ENCODE data around the gene ACBD3.

ACBD3 gene

DNA sequence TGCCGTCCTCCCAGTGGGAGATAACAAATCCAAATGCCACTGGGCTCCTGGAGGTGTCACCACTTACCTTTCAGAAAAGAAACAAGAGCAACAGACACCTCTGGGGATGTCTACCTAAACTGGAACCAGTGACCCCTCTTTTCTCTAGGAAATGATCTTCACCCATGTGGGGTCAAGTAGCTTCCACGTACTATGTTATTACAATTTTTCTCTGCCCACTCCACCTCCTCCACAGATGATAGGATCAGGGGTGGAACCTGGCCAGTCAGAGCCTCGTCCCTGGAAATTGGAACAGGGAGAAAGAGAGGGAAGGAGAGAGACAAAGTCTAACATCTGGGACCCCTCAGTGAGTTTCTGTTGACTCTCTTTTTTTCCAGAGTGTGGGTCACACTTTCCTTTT is 73.9 kb downstream of the ACBD3 start:
- ATAC-seq: no peak
- no peak for TF ChIP-seq ZNF565 (CRISPR knock-in tag; conservative IDR thresholded peaks at IDR 0.05; ENCODE audit: low read depth)
- TF ChIP-seq, protein P1, sequence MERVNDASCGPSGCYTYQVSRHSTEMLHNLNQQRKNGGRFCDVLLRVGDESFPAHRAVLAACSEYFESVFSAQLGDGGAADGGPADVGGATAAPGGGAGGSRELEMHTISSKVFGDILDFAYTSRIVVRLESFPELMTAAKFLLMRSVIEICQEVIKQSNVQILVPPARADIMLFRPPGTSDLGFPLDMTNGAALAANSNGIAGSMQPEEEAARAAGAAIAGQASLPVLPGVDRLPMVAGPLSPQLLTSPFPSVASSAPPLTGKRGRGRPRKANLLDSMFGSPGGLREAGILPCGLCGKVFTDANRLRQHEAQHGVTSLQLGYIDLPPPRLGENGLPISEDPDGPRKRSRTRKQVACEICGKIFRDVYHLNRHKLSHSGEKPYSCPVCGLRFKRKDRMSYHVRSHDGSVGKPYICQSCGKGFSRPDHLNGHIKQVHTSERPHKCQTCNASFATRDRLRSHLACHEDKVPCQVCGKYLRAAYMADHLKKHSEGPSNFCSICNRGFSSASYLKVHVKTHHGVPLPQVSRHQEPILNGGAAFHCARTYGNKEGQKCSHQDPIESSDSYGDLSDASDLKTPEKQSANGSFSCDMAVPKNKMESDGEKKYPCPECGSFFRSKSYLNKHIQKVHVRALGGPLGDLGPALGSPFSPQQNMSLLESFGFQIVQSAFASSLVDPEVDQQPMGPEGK (CRISPR knock-in tag; IDR thresholded peaks at IDR 0.05; ENCODE audit: borderline replicate concordance): no peak
- no peak for TF ChIP-seq ZFP3 (CRISPR knock-in tag; IDR thresholded peaks at IDR 0.05)
- no peak for TF ChIP-seq TOX (CRISPR knock-in tag; IDR thresholded peaks at IDR 0.05; ENCODE audit: borderline replicate concordance)
- TF ChIP-seq, protein P2, sequence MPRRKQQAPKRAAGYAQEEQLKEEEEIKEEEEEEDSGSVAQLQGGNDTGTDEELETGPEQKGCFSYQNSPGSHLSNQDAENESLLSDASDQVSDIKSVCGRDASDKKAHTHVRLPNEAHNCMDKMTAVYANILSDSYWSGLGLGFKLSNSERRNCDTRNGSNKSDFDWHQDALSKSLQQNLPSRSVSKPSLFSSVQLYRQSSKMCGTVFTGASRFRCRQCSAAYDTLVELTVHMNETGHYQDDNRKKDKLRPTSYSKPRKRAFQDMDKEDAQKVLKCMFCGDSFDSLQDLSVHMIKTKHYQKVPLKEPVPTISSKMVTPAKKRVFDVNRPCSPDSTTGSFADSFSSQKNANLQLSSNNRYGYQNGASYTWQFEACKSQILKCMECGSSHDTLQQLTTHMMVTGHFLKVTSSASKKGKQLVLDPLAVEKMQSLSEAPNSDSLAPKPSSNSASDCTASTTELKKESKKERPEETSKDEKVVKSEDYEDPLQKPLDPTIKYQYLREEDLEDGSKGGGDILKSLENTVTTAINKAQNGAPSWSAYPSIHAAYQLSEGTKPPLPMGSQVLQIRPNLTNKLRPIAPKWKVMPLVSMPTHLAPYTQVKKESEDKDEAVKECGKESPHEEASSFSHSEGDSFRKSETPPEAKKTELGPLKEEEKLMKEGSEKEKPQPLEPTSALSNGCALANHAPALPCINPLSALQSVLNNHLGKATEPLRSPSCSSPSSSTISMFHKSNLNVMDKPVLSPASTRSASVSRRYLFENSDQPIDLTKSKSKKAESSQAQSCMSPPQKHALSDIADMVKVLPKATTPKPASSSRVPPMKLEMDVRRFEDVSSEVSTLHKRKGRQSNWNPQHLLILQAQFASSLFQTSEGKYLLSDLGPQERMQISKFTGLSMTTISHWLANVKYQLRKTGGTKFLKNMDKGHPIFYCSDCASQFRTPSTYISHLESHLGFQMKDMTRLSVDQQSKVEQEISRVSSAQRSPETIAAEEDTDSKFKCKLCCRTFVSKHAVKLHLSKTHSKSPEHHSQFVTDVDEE (CRISPR knock-in tag; IDR thresholded peaks at IDR 0.05): no peak
- TF ChIP-seq PPARA (CRISPR knock-in tag; IDR thresholded peaks at IDR 0.05; ENCODE audit: borderline replicate concordance): no peak
- TF ChIP-seq ZC3H10 (CRISPR knock-in tag; IDR thresholded peaks at IDR 0.05): no peak
- TF ChIP-seq SNAI2 (CRISPR knock-in tag; IDR thresholded peaks at IDR 0.05): no peak
- no peak for TF ChIP-seq GLIS3 (CRISPR knock-in tag; IDR thresholded peaks at IDR 0.05)

DNA sequence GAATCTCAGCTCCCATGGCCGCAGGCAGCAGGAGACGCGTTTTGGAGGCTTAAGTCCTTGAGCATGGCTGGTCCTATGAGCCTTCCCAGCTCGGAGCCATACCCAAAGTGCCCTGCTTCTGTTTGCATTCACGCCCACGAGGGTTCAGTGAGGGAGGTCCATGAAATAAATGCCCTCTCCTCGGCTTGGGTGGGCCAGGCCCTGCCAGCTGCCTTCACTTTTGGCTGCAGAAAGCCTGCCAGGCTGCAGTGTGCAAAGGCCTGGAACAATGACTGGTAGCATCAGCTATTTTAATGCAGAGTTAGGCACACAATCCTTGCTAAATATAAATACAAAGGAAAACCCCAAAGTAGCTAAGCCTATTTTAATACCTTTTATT is 74.7 kb downstream of the ACBD3 start:
- TF ChIP-seq ISL1 (CRISPR knock-in tag; IDR thresholded peaks at IDR 0.05) (no peak), ZFP30 (CRISPR knock-in tag; IDR thresholded peaks at IDR 0.05) (no peak), TCF4 (CRISPR knock-in tag; IDR thresholded peaks at IDR 0.05; ENCODE audit: borderline replicate concordance) (no peak), ZNF8 (CRISPR knock-in tag; IDR thresholded peaks at IDR 0.05) (no peak), SNAI2 (CRISPR knock-in tag; IDR thresholded peaks at IDR 0.05) (no peak), ZFP3 (CRISPR knock-in tag; IDR thresholded peaks at IDR 0.05) (no peak), OSR1 (CRISPR knock-in tag; IDR thresholded peaks at IDR 0.05) (no peak), TOX (CRISPR knock-in tag; IDR thresholded peaks at IDR 0.05; ENCODE audit: borderline replicate concordance) (no peak), PPARA (CRISPR knock-in tag; IDR thresholded peaks at IDR 0.05; ENCODE audit: borderline replicate concordance) (no peak), ESRRG (CRISPR knock-in tag; IDR thresholded peaks at IDR 0.05) (no peak), ZNF565 (CRISPR knock-in tag; conservative IDR thresholded peaks at IDR 0.05; ENCODE audit: low read depth) (no peak), BACH2 (CRISPR knock-in tag; IDR thresholded peaks at IDR 0.05; ENCODE audit: borderline replicate concordance) (no peak), RARB (CRISPR knock-in tag; IDR thresholded peaks at IDR 0.05) (no peak)
- TF ChIP-seq, protein P1 (CRISPR knock-in tag; IDR thresholded peaks at IDR 0.05; ENCODE audit: borderline replicate concordance): no peak
- TF ChIP-seq, protein P3, sequence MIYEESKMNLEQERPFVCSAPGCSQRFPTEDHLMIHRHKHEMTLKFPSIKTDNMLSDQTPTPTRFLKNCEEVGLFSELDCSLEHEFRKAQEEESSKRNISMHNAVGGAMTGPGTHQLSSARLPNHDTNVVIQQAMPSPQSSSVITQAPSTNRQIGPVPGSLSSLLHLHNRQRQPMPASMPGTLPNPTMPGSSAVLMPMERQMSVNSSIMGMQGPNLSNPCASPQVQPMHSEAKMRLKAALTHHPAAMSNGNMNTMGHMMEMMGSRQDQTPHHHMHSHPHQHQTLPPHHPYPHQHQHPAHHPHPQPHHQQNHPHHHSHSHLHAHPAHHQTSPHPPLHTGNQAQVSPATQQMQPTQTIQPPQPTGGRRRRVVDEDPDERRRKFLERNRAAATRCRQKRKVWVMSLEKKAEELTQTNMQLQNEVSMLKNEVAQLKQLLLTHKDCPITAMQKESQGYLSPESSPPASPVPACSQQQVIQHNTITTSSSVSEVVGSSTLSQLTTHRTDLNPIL (CRISPR knock-in tag; IDR thresholded peaks at IDR 0.05; ENCODE audit: low read depth): no peak
- TF ChIP-seq, protein P4, sequence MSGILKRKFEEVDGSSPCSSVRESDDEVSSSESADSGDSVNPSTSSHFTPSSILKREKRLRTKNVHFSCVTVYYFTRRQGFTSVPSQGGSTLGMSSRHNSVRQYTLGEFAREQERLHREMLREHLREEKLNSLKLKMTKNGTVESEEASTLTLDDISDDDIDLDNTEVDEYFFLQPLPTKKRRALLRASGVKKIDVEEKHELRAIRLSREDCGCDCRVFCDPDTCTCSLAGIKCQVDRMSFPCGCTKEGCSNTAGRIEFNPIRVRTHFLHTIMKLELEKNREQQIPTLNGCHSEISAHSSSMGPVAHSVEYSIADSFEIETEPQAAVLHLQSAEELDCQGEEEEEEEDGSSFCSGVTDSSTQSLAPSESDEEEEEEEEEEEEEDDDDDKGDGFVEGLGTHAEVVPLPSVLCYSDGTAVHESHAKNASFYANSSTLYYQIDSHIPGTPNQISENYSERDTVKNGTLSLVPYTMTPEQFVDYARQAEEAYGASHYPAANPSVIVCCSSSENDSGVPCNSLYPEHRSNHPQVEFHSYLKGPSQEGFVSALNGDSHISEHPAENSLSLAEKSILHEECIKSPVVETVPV (CRISPR knock-in tag; IDR thresholded peaks at IDR 0.05): no peak
- no peak for ATAC-seq

DNA sequence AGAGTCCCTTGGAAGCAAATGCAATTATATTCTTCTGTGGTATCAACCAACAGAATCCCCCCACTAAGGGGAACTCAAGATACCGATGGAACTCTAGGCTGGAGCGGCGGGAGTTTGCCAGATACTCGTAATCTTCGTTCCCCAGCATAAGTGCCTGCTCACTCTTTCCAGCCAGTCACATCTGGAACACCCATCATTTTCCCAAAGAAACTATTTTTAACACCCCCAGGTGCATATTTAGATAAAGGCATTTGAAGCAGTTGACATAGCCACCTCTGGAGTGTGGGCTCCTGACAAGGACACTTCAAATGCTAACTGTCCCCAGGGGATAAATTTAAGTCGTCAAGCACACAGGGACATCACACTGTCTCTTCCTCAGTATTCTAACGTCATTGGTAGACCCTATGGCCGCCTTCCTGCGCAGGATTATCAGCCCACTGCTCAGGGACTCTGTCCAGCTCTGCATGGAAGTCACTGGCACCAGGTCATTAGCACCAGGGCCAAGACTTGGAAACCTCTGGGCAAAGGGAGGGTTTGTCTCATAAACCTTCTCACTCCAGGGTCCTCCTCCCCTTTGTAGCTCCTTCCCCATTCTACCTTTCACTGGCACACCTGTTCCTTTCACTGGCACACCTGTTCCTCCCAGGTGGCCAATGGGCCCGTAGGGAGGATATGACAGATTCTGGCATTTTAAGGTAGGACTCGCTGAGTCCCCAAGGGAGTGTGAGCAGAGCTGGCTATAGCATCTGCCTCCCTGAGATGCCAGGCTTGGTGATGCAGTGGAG is 75.3 kb downstream of the ACBD3 start:
- ATAC-seq: no peak; the same call in 2 of the 3 replicates

More for the DNA sequence above, 75.3 kb downstream of the ACBD3 start:
- TF ChIP-seq ZFP3 (CRISPR knock-in tag; IDR thresholded peaks at IDR 0.05) (no peak), OSR1 (CRISPR knock-in tag; IDR thresholded peaks at IDR 0.05) (no peak), TCF4 (CRISPR knock-in tag; IDR thresholded peaks at IDR 0.05; ENCODE audit: borderline replicate concordance) (no peak)
- TF ChIP-seq, protein P2 (CRISPR knock-in tag; IDR thresholded peaks at IDR 0.05): no peak
